GM12892 (cell line): Measurements from ENCODE around the gene DEF6.

Experiments used
- POLR2A ChIP-seq: IDR thresholded peaks from 2 replicates; pipeline ENCODE4 v1.6.1; 2011; ENCODE audit warnings: low read depth, low read length, control low read depth
- POLR2AphosphoS5 ChIP-seq: IDR thresholded peaks from 2 replicates; pipeline ENCODE4 v1.6.1; 2011; ENCODE audit warnings: low read depth, low read length, control low read depth
- TAF1 ChIP-seq: IDR thresholded peaks from 2 replicates; pipeline ENCODE4 v1.6.1; 2011; ENCODE audit warnings: low read depth, mild to moderate bottlenecking, control low read depth, low read length, borderline replicate concordance

DNA sequence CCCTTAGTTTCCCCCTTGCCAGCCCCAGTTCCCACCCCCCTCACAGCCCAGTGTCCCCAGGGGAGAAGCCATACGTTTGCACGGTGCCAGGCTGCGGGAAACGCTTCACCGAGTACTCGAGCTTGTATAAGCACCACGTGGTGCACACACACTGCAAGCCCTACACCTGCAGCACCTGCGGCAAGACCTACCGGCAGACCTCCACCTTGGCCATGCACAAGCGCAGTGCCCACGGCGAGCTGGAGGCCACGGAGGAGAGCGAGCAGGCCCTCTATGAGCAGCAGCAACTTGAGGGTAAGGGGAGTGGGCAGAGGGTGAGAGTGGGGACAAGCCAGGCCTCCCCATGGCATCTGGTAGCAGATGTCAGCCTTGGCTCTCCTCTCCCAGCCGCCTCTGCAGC lies 5.1 kb upstream of the DEF6 start:
- no peak for TF ChIP-seq POLR2AphosphoS5
- no peak for TF ChIP-seq POLR2A
- TF ChIP-seq TAF1: no peak
